H1 (cell line): ENCODE measurements around the gene MSMP. TPM values are rescaled to one million over a fixed set of nuclear protein-coding genes. Genes with fewer than 3 reads are reported as not detected.

Experiments
- CTCF ChIA-PET: fragments of 300-600 bp; sonication (Branson Sonifier 250); formaldehyde crosslinking; loops from one replicate; lab custom pipeline; 2021; ENCODE audit not compliant: partially characterized antibody; lab: Charles Lee
- POLR2A ChIA-PET: fragments of 300-600 bp; sonication (Branson Sonifier 250); formaldehyde crosslinking; loops from one replicate; lab custom pipeline; 2021; ENCODE audit warnings: inconsistent platforms; ENCODE audit not compliant: partially characterized antibody; lab: Charles Lee
- DNase-seq, 2 experiments: peaks; one replicate each; pipeline versions ENCODE4 v3.0.0 to v3.0.0-alpha.2; 2010 to 2022; ENCODE audit warnings: low spot score in 2 of 2, low read depth in 1 of 2, mixed read lengths in 1 of 2
- FAIRE-seq: peaks from 2 replicates; lab custom pipeline; 2011; peaks lifted over from hg19 to GRCh38; lab: Jason Lieb, UNC
- H2AFZ ChIP-seq: 2 replicates; pipeline ENCODE4 v1.8.1; 2012; ENCODE audit warnings: low read length, inconsistent platforms
- H2AK5ac ChIP-seq: 2 replicates; pipeline ENCODE4 v1.6.1; 2013; ENCODE audit warnings: low read depth, low read length
- H2BK120ac ChIP-seq: replicated peaks from 2 replicates; pipeline ENCODE3; 2013; ENCODE audit warnings: low read depth, low read length, inconsistent platforms
- H2BK12ac ChIP-seq: 2 replicates; pipeline ENCODE4 v1.6.1; 2013; ENCODE audit warnings: low read depth, low read length
- H2BK15ac ChIP-seq: 2 replicates; pipeline ENCODE4 v1.6.1; 2013; ENCODE audit warnings: low read length
- H2BK20ac ChIP-seq: 2 replicates; pipeline ENCODE4 v1.6.1; 2013; ENCODE audit warnings: low read length
- H2BK5ac ChIP-seq: 2 replicates; pipeline ENCODE4 v1.6.1; 2013; ENCODE audit warnings: low read depth, low read length
- H3K14ac ChIP-seq: 2 replicates; pipeline ENCODE4 v1.6.1; 2013; ENCODE audit warnings: inconsistent platforms; ENCODE audit not compliant: insufficient read length
- H3K18ac ChIP-seq: 2 replicates; pipeline ENCODE4 v1.6.1; 2013; ENCODE audit warnings: low read length; ENCODE audit errors: extremely low read depth
- H3K23ac ChIP-seq: 2 replicates; pipeline ENCODE4 v1.6.1; 2013; ENCODE audit warnings: inconsistent platforms; ENCODE audit not compliant: insufficient read length
- H3K23me2 ChIP-seq: 2 replicates; pipeline ENCODE4 v1.6.1; 2013; ENCODE audit warnings: low read depth, low read length
- H3K27ac ChIP-seq: 2 replicates; pipeline ENCODE4 v1.6.1; 2011; ENCODE audit warnings: low read depth, low read length, inconsistent platforms
- H3K27me3 ChIP-seq, 4 experiments: replicated peaks in 1 of 4; 1 replicate in 1 of 4; 2 replicates in 3 of 4; pipeline versions ENCODE4 v1.6.1 to v1.8.1; 2011 to 2013; ENCODE audit warnings: low read length in 3 of 4, mild to moderate bottlenecking in 3 of 4, inconsistent platforms in 2 of 4, mixed read lengths in 2 of 4, moderate library complexity in 1 of 4; ENCODE audit not compliant: control insufficient read depth in 3 of 4, insufficient read depth in 3 of 4; ENCODE audit errors: extremely low read depth in 1 of 4
- H3K36me3 ChIP-seq, 4 experiments: 2 replicates each; pipeline versions ENCODE4 v1.6.1 to v1.8.1; 2011 to 2013; ENCODE audit warnings: mild to moderate bottlenecking in 4 of 4, low read length in 3 of 4, moderate library complexity in 2 of 4, control low read depth in 1 of 4, inconsistent platforms in 1 of 4; ENCODE audit not compliant: insufficient read depth in 4 of 4, control insufficient read depth in 2 of 4
- H3K4ac ChIP-seq: replicated peaks from 2 replicates; pipeline ENCODE3; 2013; ENCODE audit warnings: low read length, low read depth, mixed read lengths, inconsistent platforms; ENCODE audit not compliant: insufficient read length
- H3K4me1 ChIP-seq, 4 experiments: replicated peaks in 1 of 4; 1 replicate in 1 of 4; 2 replicates in 3 of 4; pipeline versions ENCODE4 v1.6.1 to v1.8.1; 2011 to 2013; ENCODE audit warnings: low read length in 3 of 4, inconsistent platforms in 2 of 4, mixed read lengths in 1 of 4; ENCODE audit not compliant: insufficient read depth in 4 of 4, control insufficient read depth in 3 of 4
- H3K4me2 ChIP-seq, 2 experiments: 2 replicates each; pipeline versions ENCODE4 v1.6.1 to v1.8.1; 2011 to 2013; ENCODE audit warnings: low read depth in 2 of 2, low read length in 2 of 2, control low read depth in 1 of 2, inconsistent platforms in 1 of 2, mild to moderate bottlenecking in 1 of 2; ENCODE audit not compliant: insufficient read depth in 1 of 2
- H3K4me3 ChIP-seq, 4 experiments: fragments of 200-600, 300-600 bp in 1 of 4; sonication (generic), shearing (Covaris generic), sonication (Bioruptor Twin) in 1 of 4; 2 replicates each; pipeline versions ENCODE4 v1.5.1 to v1.8.1; 2011 to 2016; ENCODE audit warnings: low read length in 4 of 4, low read depth in 3 of 4, control low read depth in 2 of 4, inconsistent platforms in 2 of 4, mild to moderate bottlenecking in 2 of 4, mixed read lengths in 1 of 4, moderate library complexity in 1 of 4; ENCODE audit not compliant: insufficient read depth in 2 of 4; ENCODE audit errors: extremely low read depth in 1 of 4
- H3K56ac ChIP-seq: replicated peaks from 2 replicates; pipeline ENCODE3; 2013; ENCODE audit warnings: low read depth, mild to moderate bottlenecking, mixed read lengths, low read length, inconsistent platforms; ENCODE audit not compliant: insufficient read length
- H3K79me1 ChIP-seq: 2 replicates; pipeline ENCODE4 v1.6.1; 2013; ENCODE audit warnings: low read depth, low read length, control low read depth
- H3K79me2 ChIP-seq, 2 experiments: 2 replicates each; pipeline versions ENCODE4 v1.6.1 to v1.8.1; 2012 to 2013; ENCODE audit warnings: low read length in 2 of 2, mild to moderate bottlenecking in 2 of 2, inconsistent platforms in 1 of 2; ENCODE audit not compliant: insufficient read depth in 2 of 2, control insufficient read depth in 1 of 2
- H3K9ac ChIP-seq, 4 experiments: replicated peaks in 1 of 4; 1 replicate in 1 of 4; 2 replicates in 3 of 4; pipeline versions ENCODE4 v1.6.1 to v1.8.1; 2011 to 2013; ENCODE audit warnings: low read depth in 3 of 4, low read length in 3 of 4, control low read depth in 2 of 4, mild to moderate bottlenecking in 2 of 4, moderate library complexity in 2 of 4, inconsistent platforms in 1 of 4; ENCODE audit errors: extremely low read depth in 1 of 4
- H3K9me3 ChIP-seq, 2 experiments: 2 replicates each; pipeline versions ENCODE4 v1.6.1 to v1.8.1; 2012 to 2013; ENCODE audit warnings: mild to moderate bottlenecking in 2 of 2, moderate library complexity in 2 of 2, control low read depth in 1 of 2, inconsistent platforms in 1 of 2, low read depth in 1 of 2, low read length in 1 of 2, mixed read lengths in 1 of 2; ENCODE audit not compliant: insufficient read depth in 2 of 2
- H4K20me1 ChIP-seq, 2 experiments: replicated peaks in 1 of 2; 2 replicates each; pipeline versions ENCODE3 to v1.8.1; 2011 to 2013; ENCODE audit warnings: inconsistent platforms in 2 of 2, low read length in 2 of 2, mild to moderate bottlenecking in 1 of 2; ENCODE audit not compliant: insufficient read depth in 2 of 2, control insufficient read depth in 1 of 2
- H4K5ac ChIP-seq: 2 replicates; pipeline ENCODE4 v1.6.1; 2013; ENCODE audit warnings: low read length, low read depth, mixed read lengths, inconsistent platforms; ENCODE audit not compliant: insufficient read length
- H4K8ac ChIP-seq: 2 replicates; pipeline ENCODE4 v1.8.0; 2013; ENCODE audit warnings: mild to moderate bottlenecking, moderate library complexity, low read length, inconsistent platforms; ENCODE audit not compliant: insufficient read depth; ENCODE audit errors: extremely low read depth
- H4K91ac ChIP-seq: replicated peaks from 2 replicates; pipeline ENCODE3; 2013; ENCODE audit warnings: low read length, mixed read lengths, inconsistent platforms; ENCODE audit not compliant: insufficient read length
- PHF8 ChIP-seq: fragments of 200-600 bp; sonication (generic); conservative IDR thresholded peaks from 2 replicates; pipeline ENCODE4 v1.7.1; 2012; ENCODE audit warnings: low read depth, mild to moderate bottlenecking, inconsistent platforms, low read length, moderate library complexity
- SAP30 ChIP-seq: fragments of 300-600 bp; sonication (generic); IDR thresholded peaks from 2 replicates; pipeline ENCODE4 v1.7.1; 2012; ENCODE audit warnings: low read length, moderate library complexity, mild to moderate bottlenecking, inconsistent platforms; ENCODE audit not compliant: insufficient read depth, insufficient replicate concordance
- SUZ12 ChIP-seq: fragments of 200-600 bp; sonication (generic); IDR thresholded peaks from 2 replicates; pipeline ENCODE4 v1.6.1; 2012; ENCODE audit warnings: mild to moderate bottlenecking, inconsistent platforms, low read length, moderate library complexity, mixed read lengths
- WGBS, 2 experiments: shearing (Covaris generic) in 1 of 2; methylation state at CpG; one replicate each; pipeline versions ENCODE4 v1.1.6 to v1.1.7; 2013 to 2015; ENCODE audit warnings: low lambda C conversion rate in 2 of 2, mixed read lengths in 2 of 2, inconsistent platforms in 1 of 2, low coverage in 1 of 2, missing lambda C conversion rate in 1 of 2; ENCODE audit not compliant: insufficient replicate concordance in 2 of 2, insufficient coverage in 1 of 2, insufficient read length in 1 of 2; ENCODE audit errors: extremely low coverage in 1 of 2, missing lambda C conversion rate in 1 of 2; 5-methylcytosine and 5-hydroxymethylcytosine counted together
- polyA plus RNA-seq, 7 experiments: library from polyadenylated mRNA; depleted of rRNA in 3 of 7; stranded (reverse) in 5 of 7; unstranded in 2 of 7; fragments of >200 nt in 5 of 7; fragments of 200-250 nt in 2 of 7; gene quantifications; 1 replicate in 5 of 7; 2 replicates in 1 of 7; 4 replicates in 1 of 7; pipeline versions ENCODE4 v1.2.1 to v1.2.3, GENCODE V29; 2011 to 2013; ENCODE audit warnings: missing spikeins in 2 of 7, mixed read lengths in 2 of 7
- total RNA-seq: library from RNA; stranded (reverse); fragmentation: NEBNext Ultra II Directional; extraction: Animal tissue kit (Norgen Biotek cat#: 25700); gene quantifications from 2 replicates; pipeline ENCODE4 v1.2.1, GENCODE V29; 2021

The MSMP gene
- total and polyA plus RNA-seq, 2 of the 8 experiments (the other 6 are each of a cell fraction or from before 2014, with no cell fraction given): 0.53 TPM; not detected in 1

DNA sequence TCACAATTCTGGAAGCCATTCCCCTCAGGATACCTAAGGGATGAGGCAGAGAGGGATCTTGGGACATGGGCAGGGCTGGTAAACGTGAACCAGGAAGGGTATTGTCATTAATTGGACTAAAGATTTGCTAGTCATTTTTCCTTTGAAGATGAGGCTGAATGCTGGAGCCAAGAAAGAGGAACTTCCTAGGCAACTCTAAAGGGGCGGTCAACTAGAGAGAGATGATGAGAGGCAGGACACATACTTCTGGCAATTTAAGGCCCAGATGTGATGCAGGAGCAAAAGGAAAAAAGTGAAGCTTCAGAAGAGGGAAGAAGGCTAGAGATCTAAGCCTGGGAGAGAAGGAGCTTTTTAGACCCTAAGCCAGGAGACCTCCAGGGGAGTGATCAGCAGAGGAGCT, 10.6 kb downstream of the MSMP start:
- Histone ChIP-seq H3K4me3 (no peak overlapping the region), H3K14ac (no peak overlapping the region), H4K8ac (no peak overlapping the region), H2AK5ac (no peak overlapping the region), H2BK20ac (no peak overlapping the region), H4K91ac (no peak overlapping the region), H2BK12ac (no peak overlapping the region), H2BK15ac (no peak overlapping the region), H3K4me2 (no peak overlapping the region), H2BK5ac (no peak overlapping the region), H3K36me3 (peaks cover 21 to 60% (median 50%) of the 10 kb centered on the region in 4 experiments; a peak in 7 of 8 replicates), H4K20me1 (peaks cover 15 to 38% of the 10 kb centered on the region in 2 experiments), H3K79me1 (peaks cover 11% of the 10 kb centered on the region; the same call in 1 of the 2 replicates), H3K4me1 (peaks cover 0 to 13% (median 3%) of the 10 kb centered on the region in 4 experiments; a peak in 4 of 7 replicates), H3K18ac (no peak overlapping the region), H2BK120ac (no peak overlapping the region), H3K27ac (no peak overlapping the region), H3K4ac (no peak overlapping the region), H3K23ac (no peak overlapping the region), H3K23me2 (peaks cover 7% of the 10 kb centered on the region), H3K56ac (no peak overlapping the region), H4K5ac (no peak overlapping the region), H3K79me2 (peaks cover 20 to 37% of the 10 kb centered on the region in 2 experiments), H2AFZ (no peak overlapping the region), H3K9ac (no peak overlapping the region)
- CTCF ChIA-PET: interaction anchor here (0.7 to 7.2 kb wide), 6 partner anchors 7 to 82 kb away, joined by 3 to 87 read pairs (median 4); partner anchors contain the start of genes CREB3 and TLN1
- FAIRE-seq (no peak), DNase-seq (no peak)
- POLR2A ChIA-PET: interaction anchor here (1.4 to 7.0 kb wide), 2 partner anchors 12 to 17 kb away, joined by 3 to 59 read pairs; partner anchors contain the start of genes CREB3 and TLN1
- TF ChIP-seq SUZ12 (no peak), PHF8 (no peak), SAP30 (no peak)
- TF ChIP-seq, all 59 proteins: peak for 0
- WGBS, 2 experiments: 87% methylated on average over 2 of the region's 2 CpGs; no CpG with 5 or more reads in 1 of the 2 experiments
- Histone ChIP-seq H3K9me3 (no peaks in the 10 kb centered on the region; a peak in 1 of 4 replicates), H3K27me3 (no peaks in the 10 kb centered on the region)
